ENCODE data around the gene GNAI3. TPM values are rescaled to one million over a fixed set of nuclear protein-coding genes. Genes with fewer than 3 reads are reported as not detected.

The GNAI3 gene
- total and polyA plus RNA-seq, 2 donors (not counting 1 experiment from before 2014, with no cell fraction given): 11.4 to 14.4 TPM

- Histone ChIP-seq H3K36me3 (ENCODE audit: control insufficient read depth, insufficient read depth, low read length) (peaks cover 2% of the 10 kb centered on the region), H3K27me3 (ENCODE audit: control insufficient read depth, insufficient read depth, low read length) (no peaks in the 10 kb centered on the region), H3K9ac (ENCODE audit: insufficient read depth, low read length) (no peak overlapping the region), H3K27ac (ENCODE audit: insufficient read depth, low read length) (no peak overlapping the region), H3K4me3 (replicated peaks in 1 of 4; ENCODE audit: control extremely low read depth in 1 of 4, insufficient read depth in 1 of 4, low read depth in 3 of 4, low read length in 4 of 4) (no peak overlapping the region), H3K4me1 (ENCODE audit: control insufficient read depth, extremely low read depth, insufficient read depth, low read length) (peaks cover 5% of the 10 kb centered on the region), H3K4me2 (ENCODE audit: extremely low read depth, insufficient read depth, low read length) (no peak overlapping the region), H3K9me3 (ENCODE audit: control insufficient read depth, insufficient read depth, low read depth, low read length) (no peaks in the 10 kb centered on the region), H4K20me1 (ENCODE audit: control insufficient read depth, extremely low read depth, insufficient read depth, low read length) (no peaks in the 10 kb centered on the region), H2AFZ (ENCODE audit: low read length) (no peak overlapping the region), H3K79me2 (ENCODE audit: control insufficient read depth, insufficient read depth, low read length) (no peaks in the 10 kb centered on the region)
- DNase-seq (ENCODE audit: low read depth in 2 of 2): no peak
- TF ChIP-seq, protein P1, sequence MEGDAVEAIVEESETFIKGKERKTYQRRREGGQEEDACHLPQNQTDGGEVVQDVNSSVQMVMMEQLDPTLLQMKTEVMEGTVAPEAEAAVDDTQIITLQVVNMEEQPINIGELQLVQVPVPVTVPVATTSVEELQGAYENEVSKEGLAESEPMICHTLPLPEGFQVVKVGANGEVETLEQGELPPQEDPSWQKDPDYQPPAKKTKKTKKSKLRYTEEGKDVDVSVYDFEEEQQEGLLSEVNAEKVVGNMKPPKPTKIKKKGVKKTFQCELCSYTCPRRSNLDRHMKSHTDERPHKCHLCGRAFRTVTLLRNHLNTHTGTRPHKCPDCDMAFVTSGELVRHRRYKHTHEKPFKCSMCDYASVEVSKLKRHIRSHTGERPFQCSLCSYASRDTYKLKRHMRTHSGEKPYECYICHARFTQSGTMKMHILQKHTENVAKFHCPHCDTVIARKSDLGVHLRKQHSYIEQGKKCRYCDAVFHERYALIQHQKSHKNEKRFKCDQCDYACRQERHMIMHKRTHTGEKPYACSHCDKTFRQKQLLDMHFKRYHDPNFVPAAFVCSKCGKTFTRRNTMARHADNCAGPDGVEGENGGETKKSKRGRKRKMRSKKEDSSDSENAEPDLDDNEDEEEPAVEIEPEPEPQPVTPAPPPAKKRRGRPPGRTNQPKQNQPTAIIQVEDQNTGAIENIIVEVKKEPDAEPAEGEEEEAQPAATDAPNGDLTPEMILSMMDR (conservative IDR thresholded peaks at IDR 0.05 in 1 of 2, IDR thresholded peaks at IDR 0.05 in 1 of 2; ENCODE audit: low read depth in 1 of 2, low read length in 2 of 2): no peak
- no peak for TF ChIP-seq EZH2 (IDR thresholded peaks at IDR 0.05; ENCODE audit: low read length, missing control alignments)
These were observed 46.0 kb upstream of the GNAI3 start for GRCh38 chr1:109502364-109502851.

DNA sequence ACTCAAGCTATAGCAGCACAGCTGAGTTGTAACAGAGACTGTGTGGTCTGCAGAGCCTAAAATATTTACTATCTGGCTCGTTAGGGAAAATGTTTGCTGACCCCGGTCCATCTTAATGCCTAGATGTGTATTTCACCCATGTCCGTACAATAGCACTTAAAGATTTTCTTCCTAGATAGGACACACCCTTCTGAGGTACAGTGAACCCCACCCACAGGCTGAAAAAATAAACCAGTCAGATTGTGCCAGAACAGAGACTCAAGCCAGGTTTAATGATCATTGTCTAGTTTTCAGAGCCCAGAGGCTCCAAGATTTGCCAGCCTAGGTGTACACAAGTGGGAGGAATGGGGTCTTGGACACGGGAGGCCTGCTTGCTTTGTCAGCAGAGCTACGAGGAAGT lies 44.5 kb upstream of the GNAI3 start:
- Histone ChIP-seq H3K4me3 (replicated peaks in 1 of 4; ENCODE audit: control extremely low read depth in 1 of 4, insufficient read depth in 1 of 4, low read depth in 3 of 4, low read length in 4 of 4) (no peak overlapping the region), H3K9me3 (ENCODE audit: control insufficient read depth, insufficient read depth, low read depth, low read length) (no peaks in the 10 kb centered on the region), H4K20me1 (ENCODE audit: control insufficient read depth, extremely low read depth, insufficient read depth, low read length) (no peaks in the 10 kb centered on the region), H3K4me1 (ENCODE audit: control insufficient read depth, extremely low read depth, insufficient read depth, low read length) (peaks cover 5% of the 10 kb centered on the region), H3K9ac (ENCODE audit: insufficient read depth, low read length) (no peak overlapping the region), H3K27me3 (ENCODE audit: control insufficient read depth, insufficient read depth, low read length) (peaks cover 3% of the 10 kb centered on the region), H2AFZ (ENCODE audit: low read length) (no peak overlapping the region), H3K79me2 (ENCODE audit: control insufficient read depth, insufficient read depth, low read length) (no peaks in the 10 kb centered on the region), H3K27ac (ENCODE audit: insufficient read depth, low read length) (no peak overlapping the region), H3K36me3 (ENCODE audit: control insufficient read depth, insufficient read depth, low read length) (no peaks in the 10 kb centered on the region), H3K4me2 (ENCODE audit: extremely low read depth, insufficient read depth, low read length) (no peak overlapping the region)
- no peak for TF ChIP-seq EZH2 (IDR thresholded peaks at IDR 0.05; ENCODE audit: low read length, missing control alignments)
- TF ChIP-seq, protein P1 (conservative IDR thresholded peaks at IDR 0.05 in 1 of 2, IDR thresholded peaks at IDR 0.05 in 1 of 2; ENCODE audit: low read depth in 1 of 2, low read length in 2 of 2): no peak
- DNase-seq (ENCODE audit: low read depth in 2 of 2): no peak

DNA sequence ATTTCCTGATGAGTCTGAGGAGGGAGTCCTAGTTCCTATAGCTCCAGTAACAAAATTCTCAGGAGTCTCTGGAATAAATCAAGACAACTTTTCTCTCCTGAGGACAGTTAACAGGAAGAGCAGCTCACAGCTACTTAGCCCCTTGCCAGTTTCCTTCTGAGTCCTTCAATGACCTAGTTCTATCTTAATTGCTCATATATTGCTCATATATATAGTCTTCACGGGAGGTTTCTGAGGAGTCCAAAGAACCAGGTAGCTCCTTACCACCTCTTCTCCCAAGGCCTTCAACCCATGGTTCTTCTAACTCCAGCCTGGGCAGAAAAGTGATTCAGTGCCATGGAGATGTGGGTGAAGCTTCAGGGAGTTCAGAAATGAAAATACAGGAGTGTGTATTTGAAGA lies 43.4 kb upstream of the GNAI3 start:
- TF ChIP-seq, protein P1 (conservative IDR thresholded peaks at IDR 0.05 in 1 of 2, IDR thresholded peaks at IDR 0.05 in 1 of 2; ENCODE audit: low read depth in 1 of 2, low read length in 2 of 2): no peak
- no peak for TF ChIP-seq EZH2 (IDR thresholded peaks at IDR 0.05; ENCODE audit: low read length, missing control alignments)

More for the DNA sequence above, 43.4 kb upstream of the GNAI3 start:
- Histone ChIP-seq H3K27me3 (ENCODE audit: control insufficient read depth, insufficient read depth, low read length) (peaks cover 3% of the 10 kb centered on the region), H3K36me3 (ENCODE audit: control insufficient read depth, insufficient read depth, low read length) (no peaks in the 10 kb centered on the region), H3K9me3 (ENCODE audit: control insufficient read depth, insufficient read depth, low read depth, low read length) (no peaks in the 10 kb centered on the region), H2AFZ (ENCODE audit: low read length) (no peak overlapping the region), H3K79me2 (ENCODE audit: control insufficient read depth, insufficient read depth, low read length) (no peaks in the 10 kb centered on the region), H3K9ac (ENCODE audit: insufficient read depth, low read length) (no peak overlapping the region), H3K4me3 (replicated peaks in 1 of 4; ENCODE audit: control extremely low read depth in 1 of 4, insufficient read depth in 1 of 4, low read depth in 3 of 4, low read length in 4 of 4) (no peak overlapping the region), H3K4me2 (ENCODE audit: extremely low read depth, insufficient read depth, low read length) (no peak overlapping the region), H3K27ac (ENCODE audit: insufficient read depth, low read length) (no peak overlapping the region), H4K20me1 (ENCODE audit: control insufficient read depth, extremely low read depth, insufficient read depth, low read length) (no peaks in the 10 kb centered on the region), H3K4me1 (ENCODE audit: control insufficient read depth, extremely low read depth, insufficient read depth, low read length) (peaks cover 5% of the 10 kb centered on the region)
- no peak for DNase-seq (ENCODE audit: low read depth in 2 of 2)
